CD14-positive monocyte (primary cell): ENCODE results near the gene MACROH2A1. TPM values are rescaled to one million over a fixed set of nuclear protein-coding genes. Genes with fewer than 3 reads are reported as not detected.

Experiments used
- DNase-seq, 3 donors: peaks; one replicate each; pipeline ENCODE4 v3.0.0-alpha.2; 2011 to 2022
- H2AFZ ChIP-seq: 2 replicates; pipeline ENCODE4 v1.6.0; 2012; ENCODE audit warnings: mild to moderate bottlenecking, low read depth, low read length, inconsistent platforms; ENCODE audit not compliant: insufficient read depth, poor library complexity, severe bottlenecking
- H3K27ac ChIP-seq, 2 donors: 1 replicate in 1 of 2; 2 replicates in 1 of 2; pipeline ENCODE4 v1.5.1; 2012 to 2013; ENCODE audit warnings: low read length in 2 of 2, control low read depth in 1 of 2, inconsistent platforms in 1 of 2, low read depth in 1 of 2, mild to moderate bottlenecking in 1 of 2
- H3K27me3 ChIP-seq, 2 donors: one replicate each; pipeline versions ENCODE4 v1.6.0 to v1.6.1; 2011 to 2013; ENCODE audit warnings: low read length in 2 of 2; ENCODE audit not compliant: control insufficient read depth in 2 of 2, insufficient read depth in 2 of 2
- H3K36me3 ChIP-seq, 2 donors: replicated peaks in 1 of 2; 1 replicate in 1 of 2; 2 replicates in 1 of 2; pipeline versions ENCODE4 v1.5.1 to v1.6.1; 2012 to 2013; ENCODE audit warnings: low read length in 2 of 2, control low read depth in 1 of 2, inconsistent platforms in 1 of 2, mild to moderate bottlenecking in 1 of 2; ENCODE audit not compliant: insufficient read depth in 2 of 2, control insufficient read depth in 1 of 2
- H3K4me1 ChIP-seq, 2 donors: 1 replicate in 1 of 2; 2 replicates in 1 of 2; pipeline versions ENCODE4 v1.5.1 to v1.6.1; 2012 to 2013; ENCODE audit warnings: low read length in 2 of 2, control low read depth in 1 of 2, inconsistent platforms in 1 of 2, mild to moderate bottlenecking in 1 of 2, moderate library complexity in 1 of 2; ENCODE audit not compliant: insufficient read depth in 2 of 2, control insufficient read depth in 1 of 2
- H3K4me2 ChIP-seq: replicated peaks from 2 replicates; pipeline ENCODE3; 2012; ENCODE audit warnings: low read length, moderate library complexity, mild to moderate bottlenecking; ENCODE audit not compliant: poor library complexity, severe bottlenecking; ENCODE audit errors: extremely low read depth
- H3K4me3 ChIP-seq, 3 experiments: fragments of 200-600 bp in 1 of 3; sonication (generic) in 1 of 3; replicated peaks in 1 of 3; 1 replicate in 2 of 3; 2 replicates in 1 of 3; pipeline ENCODE4 v1.5.1; 2011 to 2013; ENCODE audit warnings: low read length in 3 of 3, mild to moderate bottlenecking in 3 of 3, control low read depth in 2 of 3, low read depth in 2 of 3, inconsistent platforms in 1 of 3, moderate library complexity in 1 of 3
- H3K79me2 ChIP-seq: 2 replicates; pipeline ENCODE4 v1.6.0; 2012; ENCODE audit warnings: mild to moderate bottlenecking, control low read depth, inconsistent platforms, low read length, moderate library complexity; ENCODE audit not compliant: insufficient read depth
- H3K9ac ChIP-seq: 2 replicates; pipeline ENCODE4 v1.6.0; 2017; ENCODE audit warnings: low read length, mild to moderate bottlenecking; ENCODE audit not compliant: insufficient read depth, poor library complexity, severe bottlenecking
- H3K9me3 ChIP-seq, 2 donors: replicated peaks in 1 of 2; 1 replicate in 1 of 2; 2 replicates in 1 of 2; pipeline versions ENCODE4 v1.5.1 to v1.6.1; 2012 to 2013; ENCODE audit warnings: low read length in 2 of 2, control low read depth in 1 of 2; ENCODE audit not compliant: control insufficient read depth in 1 of 2, insufficient read depth in 1 of 2
- H4K20me1 ChIP-seq: 2 replicates; pipeline ENCODE4 v1.6.0; 2012; ENCODE audit warnings: mild to moderate bottlenecking, low read length, control low read depth, moderate library complexity; ENCODE audit not compliant: insufficient read depth
- H3K27ac Mint-ChIP-seq, 7 donors: one replicate each; pipeline ENCODE4 v1.8.0; 2020; ENCODE audit warnings: mild to moderate bottlenecking in 7 of 7, mixed read lengths in 7 of 7, moderate library complexity in 6 of 7, inconsistent platforms in 2 of 7
- H3K27me3 Mint-ChIP-seq, 3 donors: one replicate each; pipeline ENCODE4 v1.8.0; 2021 to 2022; ENCODE audit warnings: low read depth in 3 of 3, mild to moderate bottlenecking in 3 of 3, mixed read lengths in 3 of 3, moderate library complexity in 3 of 3, inconsistent platforms in 1 of 3
- H3K36me3 Mint-ChIP-seq, 2 donors: one replicate each; pipeline ENCODE4 v1.8.0; 2020; ENCODE audit warnings: mixed read lengths in 2 of 2, inconsistent platforms in 1 of 2, mild to moderate bottlenecking in 1 of 2
- H3K4me1 Mint-ChIP-seq: one replicate; pipeline ENCODE4 v1.8.0; 2020; ENCODE audit warnings: mild to moderate bottlenecking, mixed read lengths
- H3K4me3 Mint-ChIP-seq, 2 donors: one replicate each; pipeline ENCODE4 v1.8.0; 2020; ENCODE audit warnings: mild to moderate bottlenecking in 2 of 2, mixed read lengths in 2 of 2, moderate library complexity in 1 of 2
- H3K9me3 Mint-ChIP-seq, 7 donors: one replicate each; pipeline ENCODE4 v1.8.0; 2020 to 2022; ENCODE audit warnings: mixed read lengths in 7 of 7, mild to moderate bottlenecking in 6 of 7, moderate library complexity in 6 of 7, inconsistent platforms in 2 of 7
- WGBS: methylation state at CpG from one replicate; pipeline ENCODE4 v1.1.5; 2013; ENCODE audit warnings: missing lambda C conversion rate; ENCODE audit not compliant: insufficient coverage; 5-methylcytosine and 5-hydroxymethylcytosine counted together
- intact Hi-C, 2 donors: fragments of 100-400 bp; cut with micrococcal nuclease; formaldehyde crosslinking; loops; one replicate each; pipeline versions ENCODE4 v1.15.0 to v1.15.1; 2023
- polyA plus RNA-seq, 3 donors: library from polyadenylated mRNA; depleted of rRNA in 1 of 3; unstranded in 2 of 3; stranded (reverse) in 1 of 3; fragments of 300-500 nt in 2 of 3; fragments of >200 nt in 1 of 3; fragmentation: Illumina TruSeq in 2 of 3; gene quantifications; 1 replicate in 2 of 3; 2 replicates in 1 of 3; pipeline ENCODE4 v1.2.3, GENCODE V29; 2012 to 2021
- TF ChIP-seq, protein P1 (sequence below): fragments of 200-600 bp; IDR thresholded peaks from one replicate; pipeline ENCODE4 v1.8.0; 2022; ENCODE audit warnings: antibody characterized with exemption, mild to moderate bottlenecking

The MACROH2A1 gene
- polyA plus RNA-seq, 3 donors: 352 to 443 (median 440) TPM

DNA sequence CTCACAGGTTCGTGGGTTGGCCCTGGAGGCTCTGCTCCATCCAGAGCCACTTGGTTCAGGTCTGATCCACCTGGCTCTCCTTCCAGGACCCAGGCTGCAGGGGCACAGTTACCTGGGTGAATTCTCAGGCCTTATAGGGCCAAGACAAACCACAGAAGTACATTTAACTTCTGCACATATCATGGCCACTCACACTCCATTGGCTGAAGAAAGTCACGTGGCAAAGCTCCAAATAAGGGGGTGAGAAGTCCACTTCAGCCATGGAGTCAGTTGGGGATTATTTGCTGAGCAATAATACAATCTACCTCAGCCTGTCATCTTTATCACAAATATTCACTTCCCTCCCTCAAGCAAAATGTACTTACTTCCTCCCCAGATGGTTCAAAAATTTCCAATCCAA lies 83.6 kb downstream of the MACROH2A1 start:
- no peak overlapping the region for H3K27ac ChIP-seq
- WGBS: 100% methylated on average over 1 of the region's 2 CpGs
- no peaks in the 10 kb centered on the region for H3K27me3 Mint-ChIP-seq

DNA sequence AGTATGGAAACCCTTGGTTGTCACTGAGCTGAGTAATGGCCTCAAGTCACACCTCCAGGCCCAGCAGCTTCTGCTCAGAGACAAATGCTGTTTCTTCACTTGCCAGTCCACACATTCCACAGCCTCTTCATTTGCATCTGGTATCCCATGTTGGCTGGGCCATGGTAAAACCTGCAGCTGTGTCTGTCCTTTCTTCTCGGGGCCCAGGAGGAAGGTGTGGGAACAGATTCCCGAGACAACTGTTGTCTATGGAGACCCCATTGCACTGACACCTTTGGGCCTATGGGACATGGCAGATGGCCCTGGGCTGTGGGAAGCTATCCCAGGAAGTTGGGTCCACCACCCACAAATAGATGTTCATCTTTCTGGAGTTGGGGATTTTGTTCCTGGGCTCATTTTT lies 85.1 kb downstream of the MACROH2A1 start:
- Histone ChIP-seq H4K20me1 (no peaks in the 10 kb centered on the region), H3K36me3 (no peaks in the 10 kb centered on the region), H3K9me3 (no peaks in the 10 kb centered on the region), H3K79me2 (no peaks in the 10 kb centered on the region), H3K27ac (no peak overlapping the region), H2AFZ (no peak overlapping the region), H3K4me3 (no peak overlapping the region), H3K4me1 (peaks cover 0 to 8% of the 10 kb centered on the region in 2 donors), H3K4me2 (no peak overlapping the region), H3K9ac (no peak overlapping the region), H3K27me3 (no peaks in the 10 kb centered on the region)
- no peak for DNase-seq
- intact Hi-C loops: no loop called here
- Mint-ChIP-seq H3K4me1 (peaks cover 13% of the 10 kb centered on the region), H3K36me3 (no peaks in the 10 kb centered on the region), H3K4me3 (no peak overlapping the region), H3K9me3 (peaks cover 0 to 2% (median 0%) of the 10 kb centered on the region in 7 donors), H3K27me3 (peaks cover 0 to 4% (median 0%) of the 10 kb centered on the region in 3 donors), H3K27ac (no peak overlapping the region)
- TF ChIP-seq, protein P1, sequence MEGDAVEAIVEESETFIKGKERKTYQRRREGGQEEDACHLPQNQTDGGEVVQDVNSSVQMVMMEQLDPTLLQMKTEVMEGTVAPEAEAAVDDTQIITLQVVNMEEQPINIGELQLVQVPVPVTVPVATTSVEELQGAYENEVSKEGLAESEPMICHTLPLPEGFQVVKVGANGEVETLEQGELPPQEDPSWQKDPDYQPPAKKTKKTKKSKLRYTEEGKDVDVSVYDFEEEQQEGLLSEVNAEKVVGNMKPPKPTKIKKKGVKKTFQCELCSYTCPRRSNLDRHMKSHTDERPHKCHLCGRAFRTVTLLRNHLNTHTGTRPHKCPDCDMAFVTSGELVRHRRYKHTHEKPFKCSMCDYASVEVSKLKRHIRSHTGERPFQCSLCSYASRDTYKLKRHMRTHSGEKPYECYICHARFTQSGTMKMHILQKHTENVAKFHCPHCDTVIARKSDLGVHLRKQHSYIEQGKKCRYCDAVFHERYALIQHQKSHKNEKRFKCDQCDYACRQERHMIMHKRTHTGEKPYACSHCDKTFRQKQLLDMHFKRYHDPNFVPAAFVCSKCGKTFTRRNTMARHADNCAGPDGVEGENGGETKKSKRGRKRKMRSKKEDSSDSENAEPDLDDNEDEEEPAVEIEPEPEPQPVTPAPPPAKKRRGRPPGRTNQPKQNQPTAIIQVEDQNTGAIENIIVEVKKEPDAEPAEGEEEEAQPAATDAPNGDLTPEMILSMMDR: no peak
- 90% methylated on average over 2 of the region's 2 CpGs for WGBS

More for the DNA sequence above, 83.6 kb downstream of the MACROH2A1 start:
- TF ChIP-seq, protein P1: no peak
- Histone ChIP-seq H3K9me3 (no peaks in the 10 kb centered on the region), H3K4me2 (no peak overlapping the region), H3K4me1 (peaks cover 0 to 2% of the 10 kb centered on the region in 2 donors), H3K9ac (no peak overlapping the region), H4K20me1 (no peaks in the 10 kb centered on the region), H2AFZ (no peak overlapping the region), H3K36me3 (no peaks in the 10 kb centered on the region), H3K4me3 (no peak overlapping the region), H3K79me2 (no peaks in the 10 kb centered on the region), H3K27me3 (no peaks in the 10 kb centered on the region)
- no peaks in the 10 kb centered on the region for H3K36me3 Mint-ChIP-seq
- intact Hi-C loops: no loop called here
- H3K9me3 Mint-ChIP-seq: peaks cover 0 to 2% (median 0%) of the 10 kb centered on the region in 7 donors
- peaks cover 5% of the 10 kb centered on the region for H3K4me1 Mint-ChIP-seq
- H3K4me3 Mint-ChIP-seq: no peak overlapping the region
- no peak for DNase-seq
- H3K27ac Mint-ChIP-seq: no peak overlapping the region
